HepG2 (cell line): ENCODE results near the gene SLC35G2. TPM values are rescaled to one million over a fixed set of nuclear protein-coding genes. Genes with fewer than 3 reads are reported as not detected.

Experiments used
- CSRNP1 ChIP-seq: sonication (generic); formaldehyde crosslinking; IDR thresholded peaks from 2 replicates; pipeline ENCODE4 v1.8.1; 2023; ENCODE audit warnings: mild to moderate bottlenecking, missing genetic modification reagents
- EHMT2 ChIP-seq: fragments of 200-600 bp; sonication (generic); IDR thresholded peaks from 2 replicates; pipeline ENCODE4 v1.7.0; 2017; ENCODE audit warnings: antibody characterized with exemption, low read depth, low read length, borderline replicate concordance
- HIVEP1 ChIP-seq: sonication (generic); formaldehyde crosslinking; IDR thresholded peaks from 2 replicates; pipeline ENCODE4 v1.4.0; 2020; ENCODE audit warnings: mild to moderate bottlenecking, missing genetic modification reagents
- HMG20A ChIP-seq: IDR thresholded peaks from 2 replicates; pipeline ENCODE4 v1.6.1; 2016; ENCODE audit warnings: borderline replicate concordance
- HNF4A ChIP-seq: sonication (generic); formaldehyde crosslinking; IDR thresholded peaks from 2 replicates; pipeline ENCODE4 v1.4.0; 2020; ENCODE audit warnings: missing genetic modification reagents
- HNRNPLL ChIP-seq: fragments of 200-400 bp; formaldehyde crosslinking; IDR thresholded peaks from 2 replicates; pipeline ENCODE4 v1.6.1; 2017; ENCODE audit warnings: mild to moderate bottlenecking, low read depth, low read length; ENCODE audit not compliant: poor library complexity, severe bottlenecking
- HOMEZ ChIP-seq: IDR thresholded peaks from 2 replicates; pipeline ENCODE4 v1.6.1; 2016; ENCODE audit warnings: low read depth
- KAT8 ChIP-seq: IDR thresholded peaks from 2 replicates; pipeline ENCODE4 v1.6.1; 2016; ENCODE audit warnings: missing genetic modification reagents, missing compliant biosample characterization
- NKX3-1 ChIP-seq: sonication (generic); formaldehyde crosslinking; IDR thresholded peaks from 2 replicates; pipeline ENCODE4 v1.5.0; 2020; ENCODE audit warnings: missing genetic modification reagents
- NR2F1 ChIP-seq, 2 experiments: fragments of 450-650 bp in 1 of 2; formaldehyde crosslinking in 1 of 2; IDR thresholded peaks; 2 replicates each; pipeline versions ENCODE4 v1.5.0 to v1.6.1; 2016 to 2020; ENCODE audit warnings: mild to moderate bottlenecking in 1 of 2, missing compliant biosample characterization in 1 of 2, missing genetic modification reagents in 1 of 2, moderate library complexity in 1 of 2
- PAXIP1 ChIP-seq: sonication (generic); formaldehyde crosslinking; conservative IDR thresholded peaks from 2 replicates; pipeline ENCODE4 v1.4.0; 2020; ENCODE audit warnings: mild to moderate bottlenecking, missing genetic modification reagents, moderate library complexity
- POLR2AphosphoS5 ChIP-seq: IDR thresholded peaks from 2 replicates; pipeline ENCODE4 v1.6.1; 2012; ENCODE audit warnings: low read depth, low read length
- TOE1 ChIP-seq: sonication (generic); formaldehyde crosslinking; IDR thresholded peaks from 2 replicates; pipeline ENCODE4 v1.4.0; 2020; ENCODE audit warnings: mild to moderate bottlenecking, missing genetic modification reagents
- ZNF746 ChIP-seq: sonication (generic); formaldehyde crosslinking; IDR thresholded peaks from 2 replicates; pipeline ENCODE4 v1.8.0; 2022; ENCODE audit warnings: mild to moderate bottlenecking, missing genetic modification reagents
- ZNF780A ChIP-seq: sonication (generic); formaldehyde crosslinking; IDR thresholded peaks from 2 replicates; pipeline ENCODE4 v1.8.0; 2022; ENCODE audit warnings: mild to moderate bottlenecking, missing genetic modification reagents, moderate library complexity
- polyA plus RNA-seq, 8 experiments: library from polyadenylated mRNA; depleted of rRNA in 3 of 8; stranded (reverse) in 7 of 8; unstranded in 1 of 8; fragments of >200 nt; fragmentation: Illumina TruSeq in 4 of 8; extraction: Trizol in 4 of 8; gene quantifications; 2 replicates each; pipeline versions ENCODE4 v1.2.1 to v1.2.3, GENCODE V29; 2011 to 2016; ENCODE audit warnings: low read depth in 4 of 8, missing spikeins in 1 of 8, mixed read lengths in 1 of 8; ENCODE audit not compliant: insufficient read depth in 1 of 8
- total RNA-seq, 5 experiments: library from RNA; depleted of rRNA; stranded (reverse); fragments of >200 nt; fragmentation: Illumina TruSeq; extraction: Trizol; gene quantifications; 2 replicates each; pipeline ENCODE4 v1.2.3, GENCODE V29; 2016; ENCODE audit warnings: low read depth in 1 of 5

The SLC35G2 gene
- total and polyA plus RNA-seq, 2 of the 13 experiments (the other 11 are each of a cell fraction or from before 2014, with no cell fraction given): 7.6 to 10.3 TPM

GRCh38 chr3:136861890-136862616 lies 43.1 kb downstream of the SLC35G2 start, which contains the start of gene NCK1 (continued):
- TF ChIP-seq POLR2AphosphoS5 (peak; percentile 93), NKX3-1 (CRISPR knock-in tag) (peak; percentile 68; the same call in 1 of the 2 replicates), HMG20A (no peak), CSRNP1 (CRISPR knock-in tag) (peak; percentile 79), ZNF780A (CRISPR knock-in tag) (peak; percentile 97), ZNF746 (peak; percentile 61; the same call in 1 of the 2 replicates), HNF4A (CRISPR knock-in tag) (0 out of 2 replicates have a peak, but pooled peaks have one; percentile 3), HIVEP1 (peak; percentile 83), HOMEZ (CRISPR knock-in tag) (0 out of 2 replicates have a peak, but pooled peaks have one; percentile 17), PAXIP1 (CRISPR knock-in tag) (peak; percentile 37), NR2F1 (CRISPR knock-in tag; IDR thresholded peaks at IDR 0.05) (0 out of 4 replicates have a peak, but pooled peaks of 1 of the 2 experiments have one; percentile 24), HNRNPLL (peak; percentile 95), EHMT2 (no peak), TOE1 (no peak), KAT8 (CRISPR knock-in tag) (peak; percentile 81; the same call in 1 of the 2 replicates)
